HG03442 (cell line): Measurements from ENCODE around the gene SOX10.
"Not testable (repeated sequence)": the region's sequence is repeated elsewhere in the genome, so short reads cannot be mapped to it uniquely, and the experiment has no call there.

ENCODE experiments used
- ATAC-seq: cut with Tn5 transposase; IDR thresholded peaks from one replicate; pipeline ENCODE4 v1.9.1; 2021; ENCODE audit warnings: mild to moderate bottlenecking, moderate library complexity; ENCODE audit not compliant: unreplicated experiment

Gene SOX10

GRCh38 chr22:37986371-37986770, 2.0 kb upstream of the SOX10 start:
- ATAC-seq = no peak

- ATAC-seq = no peak
Measured at GRCh38 chr22:37985751-37986281, 1.5 kb upstream of the SOX10 start.

- ATAC-seq = no peak
Measured at GRCh38 chr22:37985050-37985585, 763 bp upstream of the SOX10 start.

GRCh38 chr22:37982938-37983859, 1.2 kb downstream of the SOX10 start:
- no peak for ATAC-seq

- ATAC-seq = no peak
Measured at GRCh38 chr22:37982151-37982785, 2.1 kb downstream of the SOX10 start.

GRCh38 chr22:37981282-37982011, 2.9 kb downstream of the SOX10 start:
- no peak for ATAC-seq

GRCh38 chr22:37979782-37980181, 4.6 kb downstream of the SOX10 start:
- ATAC-seq = no peak

- no peak for ATAC-seq
Measured at GRCh38 chr22:37976547-37976946, 7.8 kb downstream of the SOX10 start.

- not testable (repeated sequence) for ATAC-seq
Measured at GRCh38 chr22:37976022-37976421, 8.3 kb downstream of the SOX10 start.

GRCh38 chr22:37975153-37975552, 9.2 kb downstream of the SOX10 start:
- ATAC-seq = no peak

GRCh38 chr22:37973271-37974170, 10.8 kb downstream of the SOX10 start:
- no peak for ATAC-seq

GRCh38 chr22:37972527-37972926, 11.8 kb downstream of the SOX10 start:
- no peak for ATAC-seq

- no peak for ATAC-seq
Measured at GRCh38 chr22:37971475-37972434, 12.6 kb downstream of the SOX10 start.

GRCh38 chr22:37970864-37971263, 13.5 kb downstream of the SOX10 start:
- no peak for ATAC-seq

GRCh38 chr22:37968452-37969251, 15.7 kb downstream of the SOX10 start:
- ATAC-seq = no peak

- ATAC-seq = no peak
Measured at GRCh38 chr22:37967637-37968451, 16.5 kb downstream of the SOX10 start.

GRCh38 chr22:37967147-37967546, 17.2 kb downstream of the SOX10 start:
- ATAC-seq = no peak
